HCT116 (cell line): ENCODE measurements around the gene KLHDC7B. TPM values are rescaled to one million over a fixed set of nuclear protein-coding genes. Genes with fewer than 3 reads are reported as not detected.

Source experiments
- ATAC-seq: fragments of 200-7000 bp; cut with Tn5 transposase; 2 replicates; pipeline ENCODE4 v1.9.1; 2020; ENCODE audit warnings: mild to moderate bottlenecking, moderate library complexity
- BruUV-seq: library from RNA; stranded (reverse); fragments of 400-500 nt; replicated peaks from 2 replicates; lab custom pipeline; 2021; lab: Mats Ljungman, UMichigan
- CTCF ChIA-PET: fragments of 300-600 bp; sonication (Branson Sonifier 250); formaldehyde crosslinking; loops from one replicate; lab custom pipeline; 2021; ENCODE audit warnings: antibody characterized with exemption; lab: Charles Lee
- POLR2A ChIA-PET: fragments of 300-600, 350-600 bp; sonication (Branson Sonifier 250); formaldehyde crosslinking; loops from one replicate; lab custom pipeline; 2021; ENCODE audit warnings: antibody characterized with exemption; lab: Charles Lee
- RAD21 ChIA-PET, 2 experiments: fragments of 300-600 bp; sonication (Branson Sonifier 250); formaldehyde crosslinking; loops; one replicate each; lab custom pipeline; 2023; ENCODE audit warnings: low total read pairs in 2 of 2; ENCODE audit not compliant: uncharacterized antibody in 2 of 2, unreplicated experiment in 2 of 2, low non-redundant PET in 1 of 2; lab: Charles Lee
- DNase-seq: peaks from one replicate; pipeline ENCODE4 v3.0.0-alpha.2; 2010; ENCODE audit warnings: low read depth, low spot score
- H2AFZ ChIP-seq: fragments of 200-600 bp; shearing (Covaris generic), sonication (generic); 2 replicates; pipeline ENCODE4 v1.6.1; 2017; ENCODE audit warnings: low read depth, mixed run types, mixed read lengths, antibody characterized with exemption, low read length; ENCODE audit not compliant: poor library complexity, severe bottlenecking
- H3K27ac ChIP-seq: 2 replicates; pipeline ENCODE4 v1.5.1; 2012; ENCODE audit warnings: low read depth, low read length
- H3K27me3 ChIP-seq: fragments of 200-600 bp; sonication (generic); 2 replicates; pipeline ENCODE4 v1.6.1; 2016; ENCODE audit warnings: mixed run types, low read length, mixed read lengths; ENCODE audit not compliant: insufficient read depth
- H3K36me3 ChIP-seq, 2 experiments: fragments of 200-500 bp in 1 of 2; fragments of 200-600 bp in 1 of 2; sonication (Bioruptor generic) in 1 of 2; sonication (generic) in 1 of 2; 2 replicates each; pipeline versions ENCODE4 v1.5.1 to v1.6.1; 2014 to 2016; ENCODE audit warnings: low read length in 2 of 2, inconsistent platforms in 1 of 2, mixed read lengths in 1 of 2, mixed run types in 1 of 2; ENCODE audit not compliant: insufficient read depth in 2 of 2, control insufficient read depth in 1 of 2
- H3K4me1 ChIP-seq, 2 experiments: fragments of 200-600 bp in 1 of 2; sonication (generic) in 1 of 2; 2 replicates each; pipeline versions ENCODE4 v1.5.1 to v1.6.1; 2012 to 2017; ENCODE audit warnings: low read length in 2 of 2, inconsistent platforms in 1 of 2, mild to moderate bottlenecking in 1 of 2, mixed read lengths in 1 of 2, mixed run types in 1 of 2, moderate library complexity in 1 of 2; ENCODE audit not compliant: insufficient read depth in 2 of 2, control insufficient read depth in 1 of 2
- H3K4me2 ChIP-seq: fragments of 200-600 bp; sonication (generic); 2 replicates; pipeline ENCODE4 v1.6.1; 2017; ENCODE audit warnings: mixed run types, low read length, mixed read lengths
- H3K4me3 ChIP-seq, 2 experiments: fragments of 200-600 bp in 1 of 2; sonication (generic) in 1 of 2; replicated peaks in 1 of 2; 2 replicates each; pipeline ENCODE4 v1.5.1; 2011 to 2016; ENCODE audit warnings: low read length in 2 of 2, control low read depth in 1 of 2, low read depth in 1 of 2, mild to moderate bottlenecking in 1 of 2, mixed read lengths in 1 of 2, mixed run types in 1 of 2
- H3K79me2 ChIP-seq: fragments of 200-600 bp; sonication (generic); 2 replicates; pipeline ENCODE4 v1.6.1; 2017; ENCODE audit warnings: mild to moderate bottlenecking, mixed run types, low read length, moderate library complexity, mixed read lengths; ENCODE audit not compliant: insufficient read depth
- H3K9ac ChIP-seq: fragments of 200-600 bp; sonication (generic); 2 replicates; pipeline ENCODE4 v1.6.1; 2016; ENCODE audit warnings: low read length, mixed read lengths
- H3K9me2 ChIP-seq: fragments of 200-600 bp; sonication (generic), shearing (Covaris generic); 2 replicates; pipeline ENCODE4 v1.6.1; 2017; ENCODE audit warnings: mixed run types, mild to moderate bottlenecking, moderate library complexity; ENCODE audit not compliant: insufficient read depth
- H3K9me3 ChIP-seq, 2 experiments: fragments of 200-500 bp in 1 of 2; fragments of 200-600 bp in 1 of 2; sonication (Bioruptor generic) in 1 of 2; sonication (generic) in 1 of 2; 2 replicates each; pipeline ENCODE4 v1.6.1; 2014 to 2017; ENCODE audit warnings: low read length in 2 of 2, mixed read lengths in 2 of 2, inconsistent platforms in 1 of 2, low read depth in 1 of 2, mild to moderate bottlenecking in 1 of 2, mixed run types in 1 of 2, moderate library complexity in 1 of 2; ENCODE audit not compliant: control insufficient read depth in 1 of 2, insufficient read depth in 1 of 2
- H4K20me1 ChIP-seq: fragments of 200-600 bp; sonication (generic), shearing (Covaris generic); 2 replicates; pipeline ENCODE4 v1.6.1; 2017; ENCODE audit warnings: mixed run types, mild to moderate bottlenecking, moderate library complexity; ENCODE audit not compliant: insufficient read depth
- ATF3 ChIP-seq: IDR thresholded peaks from 2 replicates; pipeline ENCODE4 v1.6.1; 2012
- CBX3 ChIP-seq: IDR thresholded peaks from 2 replicates; pipeline ENCODE4 v1.6.1; 2012; ENCODE audit warnings: low read depth
- FOSL1 ChIP-seq: IDR thresholded peaks from 2 replicates; pipeline ENCODE4 v1.6.1; 2012; ENCODE audit warnings: low read depth
- POLR2AphosphoS5 ChIP-seq: IDR thresholded peaks from 2 replicates; pipeline ENCODE4 v1.6.1; 2011; ENCODE audit warnings: mild to moderate bottlenecking, low read depth, low read length, moderate library complexity
- RAD21 ChIP-seq: IDR thresholded peaks from 2 replicates; pipeline ENCODE4 v1.6.1; 2012; ENCODE audit warnings: low read depth, mild to moderate bottlenecking
- REST ChIP-seq: IDR thresholded peaks from 2 replicates; pipeline ENCODE4 v1.6.1; 2012; ENCODE audit warnings: low read depth
- ZBTB33 ChIP-seq: IDR thresholded peaks from 2 replicates; pipeline ENCODE4 v1.6.1; 2011; ENCODE audit warnings: mild to moderate bottlenecking, low read length, moderate library complexity; ENCODE audit not compliant: insufficient replicate concordance; ENCODE audit errors: extremely low read depth
- ZNF274 ChIP-seq: fragments of 200-500 bp; sonication (Bioruptor generic); IDR thresholded peaks from 2 replicates; pipeline ENCODE4 v1.6.1; 2014; ENCODE audit warnings: mild to moderate bottlenecking, low read depth, low read length, inconsistent platforms
- intact Hi-C: fragments of 100-400 bp; cut with micrococcal nuclease; formaldehyde crosslinking; loops from 2 replicates; pipeline ENCODE4 v1.10.0; 2022
- total RNA-seq: library from RNA; stranded (reverse); gene quantifications from one replicate; pipeline ENCODE4 v1.2.1, GENCODE V29; 2021; ENCODE audit not compliant: unreplicated experiment

Gene KLHDC7B
- total RNA-seq, 1 experiment from 2014 or later: 0.69 TPM

GRCh38 chr22:50560034-50560433, 14.3 kb downstream of the KLHDC7B start:
- no peaks in the 10 kb centered on the region for H3K9me2 ChIP-seq
- H3K27ac ChIP-seq: no peak overlapping the region
- intact Hi-C loops: no loop called here
- ATAC-seq (no peak), DNase-seq (no peak)
- no peaks in the 10 kb centered on the region for H3K27me3 ChIP-seq
- no peak overlapping the region for H3K4me2 ChIP-seq
- BruUV-seq: no TSS peak
- no peak overlapping the region for H3K4me3 ChIP-seq
- H3K79me2 ChIP-seq: no peaks in the 10 kb centered on the region
- H3K9me3 ChIP-seq: no peaks in the 10 kb centered on the region
- H3K36me3 ChIP-seq: no peaks in the 10 kb centered on the region
- no peaks in the 10 kb centered on the region for H4K20me1 ChIP-seq
- CTCF ChIA-PET: no interaction called here
- H3K4me1 ChIP-seq: peaks cover 6 to 11% of the 10 kb centered on the region in 2 experiments; a peak in 2 of 4 replicates
- H2AFZ ChIP-seq: no peak overlapping the region
- no peak overlapping the region for H3K9ac ChIP-seq
- POLR2A ChIA-PET: no interaction called here
- TF ChIP-seq CBX3 (no peak), ZBTB33 (no peak), ZNF274 (no peak), RAD21 (no peak), FOSL1 (no peak), REST (no peak), ATF3 (no peak), POLR2AphosphoS5 (no peak)
- RAD21 ChIA-PET: no interaction called here
